ENCODE data around the gene WDSUB1.

The WDSUB1 gene

DNA sequence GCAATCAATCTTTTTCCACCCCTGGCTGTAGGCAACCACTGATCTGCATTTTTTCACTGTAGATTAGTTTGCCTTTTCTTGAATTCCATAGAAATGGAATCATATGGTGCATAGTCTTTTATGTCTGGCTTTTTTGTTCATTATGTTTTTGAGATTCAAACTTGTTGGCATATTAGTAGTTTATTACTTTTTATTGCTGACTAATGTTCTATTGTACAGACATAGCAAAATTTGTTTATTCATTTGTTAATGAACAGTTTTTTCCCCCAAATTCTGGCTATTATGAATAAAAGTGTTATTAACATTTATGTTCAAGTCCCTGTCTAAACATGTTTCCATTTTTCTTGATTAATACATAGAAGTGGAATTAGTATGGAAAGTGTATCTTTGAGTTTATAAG, 21.4 kb upstream of the WDSUB1 start:
- H3K18ac ChIP-seq (ENCODE audit: low read length): no peak overlapping the region
- no peak overlapping the region for H4K8ac ChIP-seq (ENCODE audit: low read depth, low read length)
- H2AK5ac ChIP-seq (ENCODE audit: low read length): no peak overlapping the region
- H4K12ac ChIP-seq (ENCODE audit: low read depth, low read length): no peak overlapping the region
- no peak overlapping the region for H3K9ac ChIP-seq (ENCODE audit: low read length)
- H3K4me1 ChIP-seq (ENCODE audit: control insufficient read depth in 1 of 2, insufficient read depth in 2 of 2, low read length in 2 of 2): no peaks in the 10 kb centered on the region
- no peak overlapping the region for H2BK12ac ChIP-seq (ENCODE audit: low read length)
- no peak overlapping the region for H3K4me3 ChIP-seq (ENCODE audit: low read depth, low read length)
- no peaks in the 10 kb centered on the region for H3K36me3 ChIP-seq (ENCODE audit: control insufficient read depth in 1 of 2, insufficient read depth in 2 of 2, low read length in 2 of 2)
- no peaks in the 10 kb centered on the region for H3K27me3 ChIP-seq (ENCODE audit: insufficient read depth, low read length)
- no peak overlapping the region for H2BK120ac ChIP-seq (ENCODE audit: insufficient read depth, low read length, poor library complexity)
- no peak for DNase-seq
- no peak overlapping the region for H3K27ac ChIP-seq (ENCODE audit: low read depth, low read length)
- no peak overlapping the region for H3K4me2 ChIP-seq (ENCODE audit: low read length)
- H3K14ac ChIP-seq (ENCODE audit: low read length): no peak overlapping the region
- no peaks in the 10 kb centered on the region for H3K79me1 ChIP-seq (ENCODE audit: low read length)
- H3K4ac ChIP-seq (ENCODE audit: low read depth, low read length): no peak overlapping the region
- no peaks in the 10 kb centered on the region for H3K9me3 ChIP-seq (ENCODE audit: insufficient read depth, low read depth, low read length)
- H4K91ac ChIP-seq (ENCODE audit: low read depth, low read length): no peak overlapping the region
- H2BK5ac ChIP-seq (ENCODE audit: low read depth, low read length, poor library complexity): no peak overlapping the region
- no peaks in the 10 kb centered on the region for H3K79me2 ChIP-seq (ENCODE audit: control insufficient read depth, insufficient read depth, low read length, poor library complexity)
- no peak overlapping the region for H2AFZ ChIP-seq (ENCODE audit: insufficient read depth, low read length, poor library complexity)
- no peak overlapping the region for H3K23ac ChIP-seq (ENCODE audit: low read length)

DNA sequence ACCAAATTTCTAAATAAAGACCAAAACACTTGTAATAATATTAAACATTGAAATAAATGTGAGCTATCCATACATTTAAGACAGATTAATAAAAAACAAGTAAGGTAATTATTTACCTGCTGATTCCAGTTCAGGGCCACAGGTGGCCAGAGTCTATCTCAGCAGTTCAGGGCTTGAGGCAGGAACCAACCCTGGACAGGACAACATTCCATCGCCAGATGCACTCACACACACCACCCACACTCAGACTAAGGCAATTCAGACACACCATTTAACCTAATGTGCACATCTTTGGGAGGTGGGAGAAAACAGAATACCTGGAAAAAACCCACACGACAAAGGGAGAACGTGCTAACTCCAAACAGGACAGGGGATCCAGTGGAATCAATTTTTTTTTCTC, 14.1 kb upstream of the WDSUB1 start:
- Histone ChIP-seq H3K4me3 (ENCODE audit: low read depth, low read length) (no peak overlapping the region), H4K91ac (ENCODE audit: low read depth, low read length) (no peak overlapping the region), H3K27ac (ENCODE audit: low read depth, low read length) (no peak overlapping the region), H3K27me3 (ENCODE audit: insufficient read depth, low read length) (no peaks in the 10 kb centered on the region), H2AK5ac (ENCODE audit: low read length) (no peak overlapping the region), H3K18ac (ENCODE audit: low read length) (no peak overlapping the region), H3K79me1 (ENCODE audit: low read length) (no peaks in the 10 kb centered on the region), H4K12ac (ENCODE audit: low read depth, low read length) (no peak overlapping the region), H3K4ac (ENCODE audit: low read depth, low read length) (no peak overlapping the region), H4K8ac (ENCODE audit: low read depth, low read length) (no peak overlapping the region), H3K4me2 (ENCODE audit: low read length) (no peak overlapping the region), H3K36me3 (ENCODE audit: control insufficient read depth in 1 of 2, insufficient read depth in 2 of 2, low read length in 2 of 2) (peaks cover 0 to 2% of the 10 kb centered on the region in 2 experiments), H3K9ac (ENCODE audit: low read length) (no peak overlapping the region), H3K79me2 (ENCODE audit: control insufficient read depth, insufficient read depth, low read length, poor library complexity) (no peaks in the 10 kb centered on the region), H2BK5ac (ENCODE audit: low read depth, low read length, poor library complexity) (no peak overlapping the region), H3K4me1 (ENCODE audit: control insufficient read depth in 1 of 2, insufficient read depth in 2 of 2, low read length in 2 of 2) (peaks cover 6 to 8% of the 10 kb centered on the region in 2 experiments), H2BK120ac (ENCODE audit: insufficient read depth, low read length, poor library complexity) (no peak overlapping the region), H3K14ac (ENCODE audit: low read length) (no peak overlapping the region), H2BK12ac (ENCODE audit: low read length) (no peak overlapping the region), H3K9me3 (ENCODE audit: insufficient read depth, low read depth, low read length) (no peaks in the 10 kb centered on the region), H2AFZ (ENCODE audit: insufficient read depth, low read length, poor library complexity) (no peak overlapping the region), H3K23ac (ENCODE audit: low read length) (no peak overlapping the region)
- WGBS (ENCODE audit: extremely low coverage, insufficient coverage, insufficient read length): no CpG with 5 or more reads among the region's 3 CpGs
- peak in 1 of 2 donors; percentile 26 for DNase-seq

GRCh38 chr2:159298967-159299366, 12.5 kb upstream of the WDSUB1 start:
- Histone ChIP-seq H2BK12ac (ENCODE audit: low read length) (no peak overlapping the region), H3K79me1 (ENCODE audit: low read length) (no peaks in the 10 kb centered on the region), H2BK5ac (ENCODE audit: low read depth, low read length, poor library complexity) (no peak overlapping the region), H3K27me3 (ENCODE audit: insufficient read depth, low read length) (no peaks in the 10 kb centered on the region), H3K14ac (ENCODE audit: low read length) (no peak overlapping the region), H2AK5ac (ENCODE audit: low read length) (no peak overlapping the region), H3K27ac (ENCODE audit: low read depth, low read length) (no peak overlapping the region), H3K4me3 (ENCODE audit: low read depth, low read length) (no peak overlapping the region), H3K18ac (ENCODE audit: low read length) (no peak overlapping the region), H4K12ac (ENCODE audit: low read depth, low read length) (no peak overlapping the region), H4K91ac (ENCODE audit: low read depth, low read length) (no peak overlapping the region), H3K4me2 (ENCODE audit: low read length) (no peak overlapping the region), H3K9me3 (ENCODE audit: insufficient read depth, low read depth, low read length) (no peaks in the 10 kb centered on the region), H3K4me1 (ENCODE audit: control insufficient read depth in 1 of 2, insufficient read depth in 2 of 2, low read length in 2 of 2) (peaks cover 6 to 8% of the 10 kb centered on the region in 2 experiments), H3K9ac (ENCODE audit: low read length) (no peak overlapping the region), H2AFZ (ENCODE audit: insufficient read depth, low read length, poor library complexity) (no peak overlapping the region), H3K79me2 (ENCODE audit: control insufficient read depth, insufficient read depth, low read length, poor library complexity) (no peaks in the 10 kb centered on the region), H2BK120ac (ENCODE audit: insufficient read depth, low read length, poor library complexity) (no peak overlapping the region), H3K23ac (ENCODE audit: low read length) (no peak overlapping the region), H3K36me3 (ENCODE audit: control insufficient read depth in 1 of 2, insufficient read depth in 2 of 2, low read length in 2 of 2) (peaks cover 0 to 2% of the 10 kb centered on the region in 2 experiments), H4K8ac (ENCODE audit: low read depth, low read length) (no peak overlapping the region), H3K4ac (ENCODE audit: low read depth, low read length) (no peak overlapping the region)
- no peak for DNase-seq

DNA sequence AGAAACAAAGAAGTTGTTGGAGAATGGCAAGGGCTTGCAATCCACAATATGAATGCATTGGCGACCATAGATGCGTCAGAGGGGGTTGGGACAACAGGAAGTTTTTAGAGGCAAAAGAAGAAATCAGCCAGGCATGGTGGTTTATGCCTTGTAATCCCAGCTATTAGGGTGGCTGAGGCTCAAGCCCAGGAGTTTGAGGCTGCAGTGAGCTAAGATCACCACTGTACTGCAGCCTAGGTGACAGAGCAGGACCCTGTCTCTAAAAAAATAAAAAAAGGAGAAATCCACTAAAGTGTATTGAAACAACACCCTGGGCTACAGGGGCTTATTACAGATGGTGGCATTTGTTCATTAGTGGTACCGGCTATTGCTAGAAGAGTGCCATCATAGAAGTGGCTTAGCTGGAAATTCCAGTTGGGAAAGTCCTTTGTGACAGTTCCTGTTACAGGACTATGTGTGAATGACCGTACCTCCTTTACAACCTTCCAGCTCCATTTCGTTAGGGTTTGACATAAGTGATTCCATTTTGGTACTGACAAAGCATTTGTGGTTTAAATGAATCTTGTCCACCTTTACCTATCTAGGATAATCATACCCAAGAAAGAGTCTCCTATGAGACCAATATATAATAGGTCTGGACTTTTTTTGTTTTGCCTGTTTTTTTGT, 10.7 kb upstream of the WDSUB1 start:
- H2AK5ac ChIP-seq (ENCODE audit: low read length): no peak overlapping the region
- peaks cover 6 to 8% of the 10 kb centered on the region in 2 experiments for H3K4me1 ChIP-seq (ENCODE audit: control insufficient read depth in 1 of 2, insufficient read depth in 2 of 2, low read length in 2 of 2)
- H3K14ac ChIP-seq (ENCODE audit: low read length): no peak overlapping the region
- no peaks in the 10 kb centered on the region for H3K9me3 ChIP-seq (ENCODE audit: insufficient read depth, low read depth, low read length)
- peak; percentile 58 to 87 for DNase-seq
- H3K18ac ChIP-seq (ENCODE audit: low read length): no peak overlapping the region
- H3K27me3 ChIP-seq (ENCODE audit: insufficient read depth, low read length): no peaks in the 10 kb centered on the region
- H2BK5ac ChIP-seq (ENCODE audit: low read depth, low read length, poor library complexity): no peak overlapping the region
- H4K8ac ChIP-seq (ENCODE audit: low read depth, low read length): no peak overlapping the region
- H3K36me3 ChIP-seq (ENCODE audit: control insufficient read depth in 1 of 2, insufficient read depth in 2 of 2, low read length in 2 of 2): peaks cover 0 to 2% of the 10 kb centered on the region in 2 experiments
- no peak overlapping the region for H3K4ac ChIP-seq (ENCODE audit: low read depth, low read length)
- no peak overlapping the region for H3K23ac ChIP-seq (ENCODE audit: low read length)
- no peak overlapping the region for H2AFZ ChIP-seq (ENCODE audit: insufficient read depth, low read length, poor library complexity)
- no peak overlapping the region for H4K12ac ChIP-seq (ENCODE audit: low read depth, low read length)
- no peaks in the 10 kb centered on the region for H3K79me2 ChIP-seq (ENCODE audit: control insufficient read depth, insufficient read depth, low read length, poor library complexity)
- H4K91ac ChIP-seq (ENCODE audit: low read depth, low read length): no peak overlapping the region
- no peaks in the 10 kb centered on the region for H3K79me1 ChIP-seq (ENCODE audit: low read length)
- no peak overlapping the region for H3K27ac ChIP-seq (ENCODE audit: low read depth, low read length)
- no peak overlapping the region for H3K9ac ChIP-seq (ENCODE audit: low read length)
- no peak overlapping the region for H2BK120ac ChIP-seq (ENCODE audit: insufficient read depth, low read length, poor library complexity)
- no peak overlapping the region for H3K4me2 ChIP-seq (ENCODE audit: low read length)
- WGBS (ENCODE audit: extremely low coverage, insufficient coverage, insufficient read length): no CpG with 5 or more reads among the region's 5 CpGs
- no peak overlapping the region for H3K4me3 ChIP-seq (ENCODE audit: low read depth, low read length)
- H2BK12ac ChIP-seq (ENCODE audit: low read length): no peak overlapping the region
